Measurements from ENCODE around the gene FAM120B.
"Not testable (repeated sequence)": the region's sequence is repeated elsewhere in the genome, so short reads cannot be mapped to it uniquely, and the experiment has no call there.

Gene FAM120B, protein sequence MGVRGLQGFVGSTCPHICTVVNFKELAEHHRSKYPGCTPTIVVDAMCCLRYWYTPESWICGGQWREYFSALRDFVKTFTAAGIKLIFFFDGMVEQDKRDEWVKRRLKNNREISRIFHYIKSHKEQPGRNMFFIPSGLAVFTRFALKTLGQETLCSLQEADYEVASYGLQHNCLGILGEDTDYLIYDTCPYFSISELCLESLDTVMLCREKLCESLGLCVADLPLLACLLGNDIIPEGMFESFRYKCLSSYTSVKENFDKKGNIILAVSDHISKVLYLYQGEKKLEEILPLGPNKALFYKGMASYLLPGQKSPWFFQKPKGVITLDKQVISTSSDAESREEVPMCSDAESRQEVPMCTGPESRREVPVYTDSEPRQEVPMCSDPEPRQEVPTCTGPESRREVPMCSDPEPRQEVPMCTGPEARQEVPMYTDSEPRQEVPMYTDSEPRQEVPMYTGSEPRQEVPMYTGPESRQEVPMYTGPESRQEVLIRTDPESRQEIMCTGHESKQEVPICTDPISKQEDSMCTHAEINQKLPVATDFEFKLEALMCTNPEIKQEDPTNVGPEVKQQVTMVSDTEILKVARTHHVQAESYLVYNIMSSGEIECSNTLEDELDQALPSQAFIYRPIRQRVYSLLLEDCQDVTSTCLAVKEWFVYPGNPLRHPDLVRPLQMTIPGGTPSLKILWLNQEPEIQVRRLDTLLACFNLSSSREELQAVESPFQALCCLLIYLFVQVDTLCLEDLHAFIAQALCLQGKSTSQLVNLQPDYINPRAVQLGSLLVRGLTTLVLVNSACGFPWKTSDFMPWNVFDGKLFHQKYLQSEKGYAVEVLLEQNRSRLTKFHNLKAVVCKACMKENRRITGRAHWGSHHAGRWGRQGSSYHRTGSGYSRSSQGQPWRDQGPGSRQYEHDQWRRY

DNA sequence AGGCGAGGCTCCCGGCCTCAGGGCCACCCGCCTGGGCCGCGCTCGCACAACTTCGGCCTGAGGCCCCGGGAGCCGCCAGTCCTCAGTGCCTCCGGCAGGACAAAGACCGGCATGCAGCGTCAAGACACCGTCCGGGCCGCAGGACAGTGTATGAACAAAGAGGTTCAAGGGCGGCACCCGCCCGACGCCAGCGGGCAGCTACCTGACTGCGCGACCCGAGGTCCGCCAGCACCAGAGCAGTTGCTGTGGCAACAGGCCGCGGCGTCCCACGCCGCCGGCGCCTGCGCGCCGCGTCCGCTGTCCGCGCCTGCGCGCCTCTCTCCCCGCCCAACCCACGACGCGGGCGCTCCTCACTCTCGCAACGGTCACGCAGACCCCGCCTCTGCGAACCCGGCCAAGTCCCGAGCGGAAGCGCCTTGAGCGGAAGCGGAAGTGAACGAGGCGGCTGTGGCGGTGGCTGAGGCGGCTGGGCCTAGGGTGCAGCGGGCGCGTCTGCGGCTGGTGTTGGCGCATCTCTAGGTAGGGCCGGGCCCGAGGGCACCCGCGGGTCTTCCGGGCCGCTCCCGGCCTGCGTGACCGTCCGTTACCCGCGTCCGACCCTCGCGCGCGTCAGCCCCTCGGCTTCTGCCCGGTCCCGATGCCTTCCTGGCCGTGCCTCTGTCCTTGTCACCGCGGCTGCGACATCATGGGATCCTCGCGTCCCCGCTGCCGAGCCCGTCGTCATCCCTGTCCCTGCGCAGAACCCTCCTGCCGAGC, at the start of gene FAM120B:
Gene FAM120B, plus strand, starts transcription at position 435 of the 756 bp plus-strand sequence. CDS start 10,633 bp downstream, outside the sequence.
- DNase-seq = peak; percentile 93

DNA sequence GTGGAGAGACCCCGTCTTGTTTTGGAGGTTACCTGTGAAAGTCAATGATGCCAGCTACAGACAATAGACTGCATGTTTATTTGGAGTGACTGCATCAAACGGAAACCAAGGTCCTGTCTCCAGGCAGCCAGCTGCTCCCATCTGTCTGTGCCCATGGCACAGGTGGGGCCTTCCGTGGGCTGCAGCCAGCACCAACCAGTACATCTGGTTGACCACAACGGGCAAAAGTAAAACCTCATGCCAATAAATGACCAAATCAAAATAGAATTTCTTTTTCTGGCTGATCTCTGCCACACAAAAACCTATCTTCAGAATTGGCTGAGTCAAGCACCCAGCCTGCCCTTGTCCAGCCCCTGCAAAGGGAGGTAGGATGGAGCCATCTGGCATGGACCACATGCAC, 49.2 kb upstream of the FAM120B start:
- no peak for DNase-seq

DNA sequence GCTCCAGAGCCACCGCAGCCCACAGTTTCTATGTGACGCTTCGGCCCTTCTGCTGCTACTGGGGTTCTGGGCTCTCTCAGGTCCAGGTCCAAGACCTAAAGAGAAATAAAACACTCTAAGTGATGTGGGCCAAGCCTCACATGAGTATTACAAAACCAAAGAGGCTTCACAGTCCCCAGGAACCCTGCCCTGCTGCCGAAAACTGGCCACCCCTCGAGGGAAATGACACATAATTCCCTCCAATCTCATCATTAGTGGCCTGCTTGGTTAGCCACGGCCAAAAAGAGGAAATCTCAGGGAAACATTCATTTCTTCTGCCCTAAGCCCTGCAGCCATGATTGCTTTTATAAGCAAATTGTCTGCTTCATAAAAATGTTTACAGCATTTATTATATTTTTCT, 48.2 kb upstream of the FAM120B start:
- no peak for DNase-seq

DNA sequence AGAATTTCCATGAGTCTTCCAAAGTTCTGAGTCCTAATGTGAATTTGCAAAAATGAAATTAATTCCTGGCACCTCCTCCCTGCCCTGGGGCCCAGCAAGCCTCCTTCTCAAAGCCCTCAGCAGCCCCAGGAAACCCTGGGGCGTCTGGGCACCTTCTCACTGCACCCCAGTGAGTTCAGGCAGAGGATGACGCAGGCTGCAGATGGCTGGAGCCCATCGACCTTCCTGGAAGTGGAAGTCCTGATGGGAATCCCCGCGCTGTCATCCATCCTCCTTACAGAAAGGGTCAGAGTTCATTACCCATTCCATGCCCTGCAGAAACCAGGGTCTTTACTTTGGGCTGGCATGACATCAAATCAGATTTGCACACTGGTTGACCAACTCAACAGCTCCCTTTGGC, 47.3 kb upstream of the FAM120B start:
- DNase-seq = no peak

DNA sequence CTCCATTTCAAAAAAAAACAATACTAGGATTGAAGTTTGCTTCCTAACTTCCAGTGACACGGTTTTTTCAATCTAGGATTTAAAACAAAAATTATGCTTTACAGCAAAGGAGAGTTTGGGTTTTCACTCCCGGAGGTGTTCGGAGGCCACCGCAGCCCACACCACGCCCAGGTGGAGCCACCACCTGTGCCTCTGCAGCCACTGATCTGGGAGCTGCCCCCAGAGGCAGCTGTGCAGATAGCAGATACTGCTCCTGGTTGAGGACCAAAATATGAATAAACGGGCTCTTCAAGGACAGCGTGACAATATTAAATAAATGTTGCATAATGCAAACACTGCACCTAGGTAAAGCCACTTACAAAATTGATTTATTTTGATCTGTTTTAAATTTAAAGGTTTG, 45.9 kb upstream of the FAM120B start:
- DNase-seq = no peak

DNA sequence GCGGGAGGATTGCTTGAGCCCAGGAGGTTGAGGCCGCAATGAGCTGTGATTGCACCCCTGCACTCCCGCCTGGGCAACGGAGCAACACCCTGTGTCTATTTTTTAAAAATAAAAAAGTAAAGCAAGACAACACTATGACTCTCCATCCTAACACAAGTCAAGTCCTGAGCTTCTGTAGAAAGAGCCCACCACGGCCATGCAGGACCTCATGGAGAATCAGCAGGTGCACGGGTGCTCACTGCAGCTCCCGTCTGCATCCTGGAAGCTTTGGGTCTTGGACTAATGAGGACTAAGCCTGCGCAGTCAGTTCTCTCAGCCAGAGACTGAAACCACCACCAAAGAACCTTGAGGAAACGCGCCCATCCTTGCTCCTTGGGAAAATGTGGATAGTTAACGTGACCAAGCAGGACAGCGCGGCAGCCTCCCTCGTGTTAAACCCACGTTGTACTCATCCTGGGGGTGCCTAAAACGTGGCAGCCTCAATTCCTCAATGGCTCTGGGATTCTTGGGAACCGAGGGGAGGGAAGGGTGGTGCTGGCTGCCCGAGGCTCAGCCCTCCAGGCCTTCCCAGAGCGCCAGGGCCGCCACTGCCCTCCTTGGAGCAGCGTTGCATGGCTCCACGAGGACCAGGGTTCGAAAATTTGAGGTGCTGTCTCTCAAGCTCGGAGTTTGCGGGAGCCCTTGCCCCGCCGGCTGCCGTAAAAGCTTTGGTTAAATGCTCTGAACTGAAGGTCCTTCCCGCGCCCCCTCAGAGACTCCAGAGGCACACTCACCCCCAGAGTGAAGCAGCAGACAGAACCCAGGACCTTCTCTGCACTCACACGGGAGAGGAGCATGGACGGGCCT, 44.7 kb upstream of the FAM120B start:
- no peak for DNase-seq

DNA sequence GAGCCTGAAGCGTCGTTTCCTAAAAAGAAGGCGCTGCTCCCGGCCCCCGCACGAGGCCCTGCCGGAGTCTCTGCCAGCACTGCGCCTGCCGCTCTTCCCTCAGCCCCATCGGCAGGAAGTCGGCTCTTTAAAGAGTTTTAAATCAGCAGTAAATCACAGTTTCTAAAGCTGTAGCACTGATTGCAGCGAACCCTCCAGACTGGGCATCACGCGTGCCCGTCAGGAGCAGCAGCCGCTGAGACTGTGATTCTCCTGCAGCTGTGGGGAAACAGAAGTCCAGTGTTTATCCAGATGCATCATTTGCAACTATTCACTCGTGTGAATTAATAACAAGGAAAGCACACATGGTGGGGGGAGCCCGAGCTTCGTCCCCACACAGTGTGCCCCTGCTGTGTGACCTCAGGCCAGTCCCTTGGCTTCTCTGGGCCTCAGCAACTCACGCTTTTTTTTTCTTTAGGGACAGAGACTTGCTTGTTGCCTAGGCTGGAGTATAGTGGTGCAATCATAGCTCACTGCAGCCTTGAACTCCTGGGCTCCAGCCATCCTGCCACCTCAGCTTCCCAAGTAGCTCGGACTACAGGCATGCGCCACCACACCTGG, 44.0 kb upstream of the FAM120B start:
- no peak for DNase-seq

DNA sequence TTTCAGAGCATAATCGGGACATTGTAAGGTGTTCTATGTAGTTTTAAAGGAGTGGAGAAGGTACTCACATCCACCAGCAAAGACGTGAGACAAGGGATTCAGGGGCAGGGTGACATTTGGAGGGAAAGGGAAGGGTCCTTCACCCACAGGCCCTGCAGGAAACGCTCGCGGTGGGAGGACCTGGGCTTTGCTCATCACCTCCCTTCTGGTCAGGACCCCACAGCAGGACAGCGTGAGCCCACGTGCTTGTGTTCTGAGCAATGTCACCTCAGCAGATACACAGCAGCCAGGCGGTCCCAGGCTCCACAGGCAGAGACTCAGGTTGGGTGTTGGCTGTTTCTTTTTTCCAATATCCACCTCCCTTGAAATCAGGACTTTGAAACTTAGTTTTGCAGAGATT, 43.1 kb upstream of the FAM120B start:
- DNase-seq = no peak

DNA sequence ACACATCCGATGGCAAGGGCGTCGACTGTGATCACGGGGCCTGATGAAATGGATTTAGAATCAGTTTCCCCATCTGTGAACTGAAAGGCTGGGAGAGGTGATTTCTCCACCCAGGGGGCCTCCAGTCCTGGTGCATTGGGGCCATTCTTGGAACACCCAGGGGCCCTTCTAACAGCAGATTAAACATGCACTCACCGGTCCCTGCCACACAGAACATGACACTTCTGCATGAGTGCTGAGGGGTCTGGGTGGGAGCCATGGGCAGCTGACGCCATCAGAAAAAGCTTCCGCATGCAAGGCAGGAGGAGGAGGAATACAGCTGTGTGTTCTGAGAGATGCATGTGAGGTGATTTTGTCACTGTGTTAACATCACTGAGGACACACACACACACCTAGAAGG, 42.5 kb upstream of the FAM120B start:
- DNase-seq = no peak

DNA sequence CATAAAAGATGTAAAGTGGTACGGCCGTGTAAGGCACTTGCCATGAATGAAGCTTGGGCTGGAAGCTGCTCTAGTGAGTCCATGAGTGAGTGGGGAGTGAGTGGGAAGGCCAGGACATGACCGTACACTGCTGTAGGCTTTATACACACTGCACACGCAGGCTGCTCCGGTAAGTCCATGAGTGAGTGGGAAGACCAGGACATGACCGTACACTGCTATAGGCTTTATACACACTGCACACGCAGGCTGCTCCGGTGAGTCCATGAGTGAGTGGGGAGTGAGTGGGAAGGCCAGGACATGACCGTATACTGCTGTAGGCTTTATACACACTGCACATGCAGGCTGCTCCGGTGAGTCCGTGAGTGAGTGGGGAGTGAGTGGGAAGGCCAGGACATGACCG, 41.9 kb upstream of the FAM120B start:
- not testable (repeated sequence) for DNase-seq

DNA sequence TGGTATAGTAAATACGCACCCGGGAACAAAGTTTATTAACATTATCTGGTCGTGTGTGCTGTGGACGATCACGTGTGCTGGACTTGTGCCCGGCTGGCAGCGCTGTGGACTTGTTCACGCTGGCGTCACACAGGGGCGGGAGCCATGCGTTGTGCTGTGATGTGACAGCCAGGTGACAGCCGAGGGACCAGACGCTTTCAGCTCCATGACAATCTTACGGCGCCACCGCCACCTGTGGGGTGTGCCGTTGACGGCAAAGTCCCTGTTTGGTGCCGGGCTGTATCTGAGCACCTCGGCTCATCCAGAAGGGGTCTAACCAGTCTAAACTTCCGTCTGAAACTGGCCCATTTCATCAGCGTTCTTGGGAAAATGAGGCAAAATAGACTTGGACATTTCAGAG, 40.9 kb upstream of the FAM120B start:
- no peak for DNase-seq

DNA sequence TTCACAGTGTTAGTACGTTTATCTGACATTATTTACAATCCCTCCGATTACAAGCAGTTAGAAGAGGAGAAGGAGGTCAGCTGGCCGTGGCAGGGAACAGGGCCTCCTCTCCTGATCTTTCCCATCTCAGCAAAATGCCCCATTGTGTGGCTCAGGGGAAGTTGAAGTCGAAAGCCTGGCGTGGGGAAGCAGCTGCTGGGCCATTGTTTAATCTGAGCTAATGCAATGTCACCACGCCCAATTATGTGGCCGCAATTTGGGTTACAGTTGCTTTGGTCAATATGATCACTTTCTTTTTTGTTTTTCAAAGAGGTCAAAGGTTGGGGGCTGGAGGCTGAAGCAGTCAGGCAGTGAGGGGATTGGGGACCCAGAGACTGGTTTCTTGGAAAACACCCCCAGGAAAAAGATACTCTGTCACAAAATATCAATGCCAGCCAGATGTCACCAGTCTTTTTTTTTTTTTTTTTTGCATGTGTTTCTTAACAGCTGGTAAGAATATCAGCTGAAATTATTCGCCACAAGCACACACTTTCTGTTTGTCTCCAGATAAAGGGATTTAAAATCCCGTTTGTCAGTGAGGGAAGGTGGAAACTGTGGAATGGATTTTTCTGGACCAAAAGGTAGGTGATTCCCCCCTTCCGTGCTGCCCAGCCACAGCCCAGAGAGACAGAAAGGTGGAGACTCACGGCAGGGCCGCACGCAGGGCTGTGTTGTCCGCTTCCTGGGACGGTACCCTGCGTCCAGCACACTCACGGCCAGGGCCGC, 40.3 kb upstream of the FAM120B start:
- DNase-seq = no peak

DNA sequence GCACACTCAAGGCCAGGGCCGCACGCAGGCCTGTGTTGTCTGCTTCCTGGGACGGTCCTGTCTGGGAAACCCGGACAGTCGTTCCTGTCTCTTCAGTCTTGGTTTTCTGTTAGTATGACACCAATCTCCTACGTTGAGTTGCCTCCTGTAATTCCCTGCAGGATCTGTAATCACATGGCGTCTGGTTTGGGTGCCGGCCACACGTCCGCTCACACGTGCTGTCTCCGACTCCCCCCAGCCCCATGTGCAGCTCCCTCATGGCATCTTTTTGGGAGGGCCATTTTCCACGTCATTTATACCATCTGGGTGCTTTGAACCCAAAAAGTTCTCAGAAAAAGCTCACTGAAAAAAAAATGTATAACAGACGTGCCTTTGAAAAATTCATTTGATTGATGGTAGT, 38.9 kb upstream of the FAM120B start:
- no peak for DNase-seq

DNA sequence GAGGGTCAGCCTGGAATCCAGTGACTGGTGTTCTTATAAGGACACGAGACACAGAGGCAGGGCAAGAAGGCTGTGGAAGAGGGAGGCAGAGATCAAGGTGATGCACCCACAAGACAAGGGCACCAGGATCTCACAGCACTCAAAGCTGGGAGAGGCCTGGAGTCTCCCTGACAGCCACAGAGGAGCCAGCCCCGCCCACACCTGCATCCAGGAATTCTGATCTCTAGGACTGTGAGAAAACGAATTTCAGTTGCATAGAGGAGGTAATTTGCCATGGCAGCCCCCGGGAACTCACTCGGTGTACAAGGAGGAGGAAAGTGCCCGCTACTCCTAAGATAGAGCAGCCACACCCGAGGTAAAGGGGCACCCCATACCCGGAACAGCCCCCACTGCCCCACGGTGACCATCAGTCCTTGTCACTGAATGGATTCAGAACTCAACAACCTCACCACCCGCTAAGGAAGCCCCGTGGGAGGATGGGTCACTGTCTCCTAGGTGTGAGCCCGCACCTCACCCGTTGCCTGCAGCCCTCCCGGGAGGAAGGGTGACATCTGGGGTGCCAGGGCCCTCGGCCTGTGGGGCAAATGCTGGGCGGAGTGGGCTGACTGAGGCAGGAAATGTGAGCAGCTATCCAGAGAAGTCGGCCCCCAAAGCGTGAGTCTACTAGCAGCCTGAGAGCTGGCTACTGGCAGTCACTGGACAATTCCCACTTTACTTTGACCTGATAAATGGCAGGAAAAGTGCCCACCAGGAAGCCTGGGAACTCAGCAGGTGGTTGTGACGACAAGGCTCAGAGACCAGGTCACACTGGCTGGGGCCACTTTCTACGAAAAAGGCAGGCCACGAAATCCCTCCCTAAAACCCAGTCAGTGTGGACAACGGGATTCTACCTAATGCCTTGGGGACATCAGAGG, 38.1 kb upstream of the FAM120B start:
- DNase-seq = no peak

DNA sequence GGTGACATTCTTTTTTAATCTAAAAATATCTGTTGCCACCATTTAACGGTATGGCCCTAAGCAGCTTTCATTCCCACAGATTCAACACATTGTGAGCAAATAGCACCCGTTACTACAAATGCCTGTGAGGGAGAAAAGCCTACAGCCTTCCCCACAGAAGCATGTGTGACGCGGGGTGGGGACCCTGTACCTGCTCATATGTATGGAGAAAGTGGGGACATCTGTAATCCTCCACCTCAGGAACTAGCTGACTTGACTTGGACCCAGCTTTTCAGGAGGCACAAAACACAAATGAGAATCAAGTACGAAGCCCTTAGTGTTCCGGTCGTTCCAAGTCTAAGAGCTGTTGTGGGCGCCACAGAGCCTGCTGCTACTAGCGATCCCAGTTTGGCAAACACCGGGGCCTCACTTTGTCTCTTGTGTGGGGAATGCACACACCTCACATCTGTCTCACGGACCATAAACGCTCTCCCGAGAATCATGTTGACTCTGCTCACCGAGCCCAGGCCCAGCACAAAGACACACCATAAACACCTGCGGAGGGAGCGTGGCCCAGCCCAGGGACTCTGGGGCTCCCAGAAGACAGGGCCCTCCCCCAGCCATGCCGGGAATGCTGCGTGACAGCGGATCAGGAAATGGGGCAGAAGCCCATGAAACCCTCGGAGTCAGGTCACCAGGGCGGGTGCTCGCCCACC, 37.3 kb upstream of the FAM120B start:
- DNase-seq = no peak

DNA sequence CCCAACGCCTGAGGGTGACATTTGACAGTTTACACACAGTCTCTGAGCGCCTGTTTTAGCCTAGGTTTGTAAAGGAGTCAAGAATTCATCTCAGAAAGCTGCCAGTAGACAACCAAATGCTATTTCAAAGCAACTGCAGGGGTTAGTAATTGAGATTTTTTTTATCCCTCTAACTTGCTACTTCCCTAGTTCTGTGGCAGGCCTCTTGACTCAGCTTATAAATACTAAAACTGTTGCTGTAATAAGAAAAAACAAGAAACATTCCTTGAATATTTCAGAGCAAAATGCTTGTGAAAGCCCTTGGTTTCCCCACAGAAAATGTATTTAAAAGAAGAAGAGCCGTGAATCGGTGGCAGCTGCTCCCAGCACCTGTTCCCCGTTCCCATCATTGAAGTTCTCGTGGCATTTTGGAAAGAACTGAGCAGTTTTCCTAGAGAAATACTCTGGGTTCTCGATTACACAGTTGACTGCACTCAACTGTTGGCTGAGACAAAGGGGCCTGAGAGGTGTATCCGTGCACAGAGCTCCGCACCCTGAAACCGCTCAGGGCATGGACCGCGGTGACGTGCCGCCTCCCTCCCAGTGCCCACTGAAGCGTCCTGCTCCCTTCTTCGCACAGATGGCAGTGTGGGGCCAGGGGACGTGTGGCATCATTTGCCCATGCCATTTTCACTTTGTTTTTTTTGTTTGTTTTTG, 36.6 kb upstream of the FAM120B start:
- DNase-seq = no peak

DNA sequence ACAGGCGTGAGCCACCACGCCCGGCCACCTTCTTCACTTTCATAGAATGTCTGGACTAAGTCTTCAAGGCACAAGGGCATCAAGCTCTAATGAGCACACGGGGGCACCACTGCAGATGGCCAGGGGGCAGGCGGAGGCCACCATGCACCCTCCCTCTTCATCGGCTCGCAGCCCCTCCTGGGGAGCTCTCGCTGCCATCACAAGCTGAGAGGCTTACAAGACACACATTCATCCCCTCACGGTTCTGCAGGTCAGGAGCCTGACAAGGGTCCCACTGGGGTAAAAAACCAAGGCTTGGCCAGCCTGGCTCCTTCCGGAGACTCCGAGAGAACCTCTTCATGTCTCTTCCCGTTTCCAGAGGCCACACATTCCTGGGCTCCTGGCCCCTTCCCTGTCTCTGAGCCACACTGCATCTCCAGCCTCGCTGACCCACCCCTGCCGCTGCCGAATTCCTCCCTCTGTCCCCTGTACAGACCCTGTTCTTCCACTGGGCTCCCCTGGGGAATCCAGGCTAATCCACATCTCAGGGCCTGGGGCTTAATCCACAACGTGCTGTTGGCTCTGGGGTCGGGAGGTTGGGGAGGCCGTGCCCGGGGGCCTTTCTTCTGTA, 35.5 kb upstream of the FAM120B start:
- DNase-seq = no peak

DNA sequence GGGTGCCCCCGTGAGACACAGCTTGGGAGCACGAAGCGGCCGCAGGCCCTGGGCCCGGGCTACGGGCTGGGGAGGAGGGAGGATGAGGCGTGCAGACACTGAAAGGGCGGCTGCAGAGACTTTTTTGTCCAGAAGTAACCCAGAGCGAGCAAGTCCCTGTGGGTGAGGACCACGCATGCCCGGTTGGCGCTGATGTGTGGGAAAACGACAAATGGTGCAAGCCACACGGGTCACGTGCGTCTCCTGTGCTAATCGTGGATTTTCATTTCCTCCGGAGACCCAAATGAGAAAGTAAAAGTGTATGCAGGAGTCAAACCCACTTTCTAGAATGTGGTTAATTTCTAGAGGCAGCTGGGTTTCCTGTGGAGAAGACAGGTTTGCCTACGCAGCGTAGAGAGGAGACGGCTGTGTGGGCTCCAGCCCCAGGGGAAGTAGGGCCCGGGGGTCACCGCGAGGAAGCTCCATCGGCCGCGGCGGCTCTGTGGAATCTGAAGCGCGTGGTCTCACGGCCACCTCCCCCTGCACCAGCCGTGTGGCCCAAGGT, 34.7 kb upstream of the FAM120B start:
- peak; percentile 73 for DNase-seq

Data from stimulated activated CD4-positive, alpha-beta T cell treated with anti-CD3 and anti-CD28 coated beads, Interleukin-12 subunit alpha, Interleukin-12 subunit beta, amount 100 ng/mL, for 4 hours (primary cell).